Cardiac fibroblast (primary cell): ENCODE results near the gene PIK3CD.
A peak's percentile ranks its signal among the peaks of the same experiment; 100 is the strongest.

ENCODE experiments used
- DNase-seq, 2 donors: peaks; one replicate each; pipeline versions ENCODE4 v3.0.0 to v3.0.0-alpha.2; 2010; ENCODE audit warnings: low read depth in 2 of 2
- H3K4me3 ChIP-seq, 2 donors: replicated peaks in 1 of 2; 1 replicate in 1 of 2; 2 replicates in 1 of 2; pipeline ENCODE4 v1.5.1; 2011; ENCODE audit warnings: low read depth in 2 of 2, low read length in 2 of 2, mild to moderate bottlenecking in 2 of 2, moderate library complexity in 1 of 2
- CTCF ChIP-seq: IDR thresholded peaks from one replicate; pipeline ENCODE4 v1.5.1; 2011; ENCODE audit warnings: low read depth, mild to moderate bottlenecking, low read length, inconsistent platforms

The PIK3CD gene

GRCh38 chr1:9612162-9612845 is 39.2 kb upstream of the PIK3CD start:
- no peak for DNase-seq
- H3K4me3 ChIP-seq: no peak overlapping the region
- no peak for TF ChIP-seq CTCF

DNA sequence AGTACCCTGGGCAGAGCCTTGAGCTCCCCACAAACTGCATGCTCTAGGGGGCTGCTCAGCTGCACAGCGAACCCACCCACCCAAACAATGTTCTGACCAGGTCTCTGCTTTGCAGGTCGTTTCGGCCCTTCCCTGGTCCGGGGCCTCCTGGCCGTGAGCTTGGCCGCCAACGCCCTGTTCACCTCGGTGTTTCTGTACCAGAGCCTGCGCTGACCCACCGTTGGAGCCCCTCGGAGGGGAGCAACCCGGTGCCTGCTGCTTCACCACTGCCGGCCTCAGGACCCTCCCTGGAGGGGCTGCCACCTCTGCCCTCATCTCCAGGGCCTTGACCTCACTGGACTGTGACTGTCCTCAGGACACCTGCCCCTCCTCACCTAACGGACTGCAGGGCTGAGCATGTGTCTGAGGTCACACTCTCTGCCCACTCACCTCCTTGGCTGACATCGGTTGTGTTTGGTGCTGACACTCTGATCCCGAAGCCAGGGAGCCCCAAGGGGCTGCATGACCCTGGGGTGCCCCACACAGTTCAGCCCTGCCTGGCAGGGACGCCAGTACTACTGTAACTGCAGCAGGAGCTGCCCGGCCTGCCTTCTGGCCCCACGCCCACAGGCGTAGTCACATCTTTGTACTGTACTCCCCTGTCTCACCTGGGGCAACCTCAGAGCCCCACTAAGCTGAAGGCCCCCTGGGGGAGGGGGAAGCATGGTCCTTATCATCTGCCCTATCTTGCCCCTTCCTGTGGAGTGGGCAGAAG is 38.5 kb upstream of the PIK3CD start:
- TF ChIP-seq CTCF: no peak
- DNase-seq: no peak
- no peak overlapping the region for H3K4me3 ChIP-seq

DNA sequence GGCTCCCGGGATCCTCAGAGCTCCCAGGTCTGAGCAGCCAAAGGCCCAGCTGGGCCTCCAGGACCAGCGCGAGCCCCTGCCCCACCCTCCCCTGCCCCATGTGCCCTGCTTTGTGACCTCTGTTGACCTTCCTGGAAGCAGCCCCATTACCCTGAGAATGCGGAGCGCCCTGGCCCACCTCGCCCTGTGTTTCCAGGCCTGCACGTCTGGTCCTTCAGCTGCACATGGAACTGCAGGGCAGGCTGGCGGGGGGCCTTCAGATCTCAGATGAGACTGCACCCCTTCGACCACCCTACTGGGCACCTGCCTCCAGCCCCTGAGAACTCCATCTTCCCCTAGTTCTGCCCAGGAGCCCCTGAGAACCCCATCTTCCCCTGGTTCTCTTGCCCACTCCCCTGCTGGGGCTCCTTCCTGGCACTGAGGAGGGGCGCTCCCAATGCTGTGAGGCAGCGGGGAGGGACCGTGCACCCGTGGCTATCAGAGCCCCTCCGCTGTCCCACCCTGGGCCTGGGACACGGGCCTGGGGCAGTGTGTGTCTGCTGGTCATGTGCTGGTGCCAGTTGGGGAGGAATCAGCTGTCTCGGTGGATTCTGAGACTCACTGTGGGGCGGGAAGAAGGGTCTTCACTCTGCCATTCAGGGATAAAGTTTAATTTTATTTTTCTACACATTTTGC is 37.8 kb upstream of the PIK3CD start:
- no peak overlapping the region for H3K4me3 ChIP-seq
- DNase-seq: no peak
- TF ChIP-seq CTCF: no peak

DNA sequence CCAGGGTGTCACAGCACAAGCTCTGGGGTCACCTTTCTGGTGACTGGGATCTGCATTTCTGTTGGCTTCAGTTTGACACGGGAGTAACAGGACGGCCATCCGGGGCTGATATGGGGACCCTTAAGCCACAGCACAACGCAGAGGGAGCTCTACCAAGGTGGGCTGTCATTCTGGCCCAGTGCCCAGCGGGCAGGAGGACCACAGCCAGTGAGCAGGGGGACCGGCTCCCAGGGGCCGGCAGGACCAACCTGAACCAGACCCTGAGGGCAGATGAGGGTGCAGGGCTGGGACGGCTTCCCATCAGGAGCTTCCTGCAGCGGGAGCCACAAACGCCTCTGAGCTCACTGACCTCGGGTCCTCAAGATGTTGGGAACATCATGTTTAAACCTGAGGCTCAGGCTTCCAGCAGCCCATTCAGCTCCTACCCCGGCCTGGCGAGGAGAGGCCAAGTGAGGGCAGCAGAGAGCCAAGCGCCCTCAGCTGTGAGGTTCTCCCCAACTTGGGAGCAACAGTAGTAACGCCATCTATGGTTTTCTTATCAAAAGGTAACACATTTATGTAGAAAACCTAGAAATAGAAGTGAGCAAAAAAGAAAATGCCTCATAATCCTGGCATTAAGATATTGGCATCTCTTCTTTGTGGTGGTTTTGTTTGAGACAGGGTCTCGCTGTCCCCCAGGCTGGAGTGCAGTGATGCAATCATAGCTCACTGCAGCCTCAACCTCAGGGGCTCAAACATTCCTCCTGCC is 36.0 kb upstream of the PIK3CD start:
- TF ChIP-seq CTCF: peak; percentile 89
- no peak overlapping the region for H3K4me3 ChIP-seq
- peak; percentile 50 to 56 for DNase-seq

GRCh38 chr1:9618909-9619679 is 32.4 kb upstream of the PIK3CD start:
- TF ChIP-seq CTCF: no peak
- no peak overlapping the region for H3K4me3 ChIP-seq
- no peak for DNase-seq

DNA sequence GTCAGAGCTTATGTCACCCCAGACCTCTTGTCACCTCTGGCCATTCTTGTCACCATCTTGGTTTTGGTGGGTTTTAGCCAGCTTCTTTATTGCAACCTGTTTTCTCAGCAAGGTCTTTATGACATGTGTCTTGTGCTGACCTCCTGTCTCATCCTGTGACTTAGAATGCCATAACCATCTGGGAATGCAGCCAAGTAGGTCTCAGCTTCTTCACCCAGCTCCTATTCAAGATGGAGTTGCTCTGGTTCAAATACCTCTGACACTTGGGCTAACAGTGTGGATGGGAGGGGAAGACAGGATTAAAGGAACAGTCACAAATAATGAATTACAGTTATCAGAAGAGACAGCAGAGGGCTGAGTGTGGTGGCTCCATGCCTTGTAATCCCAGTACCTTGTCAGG is 30.5 kb upstream of the PIK3CD start:
- no peak for TF ChIP-seq CTCF
- no peak overlapping the region for H3K4me3 ChIP-seq
- no peak for DNase-seq
